Stimulated activated CD4-positive, alpha-beta T cell treated with anti-CD3 and anti-CD28 coated beads, Interleukin-4, amount 100 ng/mL, for 4 hours (primary cell): ENCODE data around the gene TCF21.
"Not testable (repeated sequence)": the region's sequence is repeated elsewhere in the genome, so short reads cannot be mapped to it uniquely, and the experiment has no call there.

Source experiments
- DNase-seq, 2 experiments: peaks; one replicate each; pipeline ENCODE4 v3.0.0-alpha.2; 2020

The TCF21 gene

DNA sequence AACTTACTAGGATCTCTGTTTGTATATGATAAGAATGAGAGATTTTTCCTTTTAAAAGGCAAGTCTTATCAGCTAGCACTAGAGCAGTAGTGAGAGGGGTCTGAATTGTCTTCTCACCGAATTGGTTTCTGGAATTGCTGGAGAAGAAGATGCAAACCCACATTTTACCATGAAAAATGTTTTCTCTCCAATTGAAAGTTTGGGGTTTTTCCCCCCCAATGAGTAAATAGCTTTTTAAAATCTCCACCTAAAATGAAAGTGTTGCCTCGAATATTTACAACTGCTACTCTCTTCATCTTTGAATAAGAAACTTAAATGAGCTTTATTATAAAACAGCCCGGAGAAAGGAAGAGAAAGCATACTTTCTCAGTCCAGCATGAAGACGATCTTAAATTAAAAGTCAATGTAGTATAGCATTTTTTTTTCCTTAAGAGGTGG, 1.8 kb downstream of the TCF21 start:
- DNase-seq, result no peak

DNA sequence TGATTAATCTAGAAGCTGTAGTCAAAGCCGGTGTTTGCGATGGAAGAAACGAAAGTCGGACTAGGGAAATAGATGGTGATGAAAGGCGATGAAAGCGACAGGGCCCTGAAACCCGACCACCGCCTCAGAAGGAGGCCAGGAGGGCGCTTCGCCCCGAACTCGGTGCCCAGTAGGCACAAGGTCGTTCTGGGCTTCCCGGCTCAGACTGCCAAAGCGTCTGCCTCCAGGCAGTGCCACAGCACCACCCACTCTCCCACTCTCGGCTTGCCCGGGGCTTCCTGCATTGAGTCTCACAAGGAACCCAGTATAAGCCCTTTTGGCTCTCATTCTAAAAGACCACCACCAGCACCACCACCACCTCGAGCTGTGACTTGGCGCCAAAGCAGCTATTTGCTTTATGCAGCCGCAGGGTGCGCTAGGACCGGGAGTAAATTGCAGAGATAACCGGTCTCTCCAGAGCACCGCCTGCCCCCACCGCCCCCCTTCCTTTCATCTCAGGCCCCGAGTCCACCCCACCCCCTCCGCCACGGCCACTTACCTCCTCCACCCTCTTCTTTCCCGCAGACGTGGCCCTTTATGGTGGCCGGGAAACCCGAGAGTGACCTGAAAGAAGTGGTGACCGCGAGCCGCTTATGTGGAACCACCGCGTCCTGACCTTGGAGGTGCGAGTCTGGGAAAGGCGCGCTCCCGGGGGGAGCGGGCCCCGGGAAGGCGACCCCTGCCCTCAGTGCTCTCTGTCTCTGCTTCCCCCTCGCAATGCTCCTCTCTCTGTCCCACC, 2.4 kb downstream of the TCF21 start:
- peak in 1 of 2 experiments; percentile 14 for DNase-seq

- DNase-seq, result no peak
Observed at GRCh38 chr6:133891927-133892812, 3.3 kb downstream of the TCF21 start.

DNA sequence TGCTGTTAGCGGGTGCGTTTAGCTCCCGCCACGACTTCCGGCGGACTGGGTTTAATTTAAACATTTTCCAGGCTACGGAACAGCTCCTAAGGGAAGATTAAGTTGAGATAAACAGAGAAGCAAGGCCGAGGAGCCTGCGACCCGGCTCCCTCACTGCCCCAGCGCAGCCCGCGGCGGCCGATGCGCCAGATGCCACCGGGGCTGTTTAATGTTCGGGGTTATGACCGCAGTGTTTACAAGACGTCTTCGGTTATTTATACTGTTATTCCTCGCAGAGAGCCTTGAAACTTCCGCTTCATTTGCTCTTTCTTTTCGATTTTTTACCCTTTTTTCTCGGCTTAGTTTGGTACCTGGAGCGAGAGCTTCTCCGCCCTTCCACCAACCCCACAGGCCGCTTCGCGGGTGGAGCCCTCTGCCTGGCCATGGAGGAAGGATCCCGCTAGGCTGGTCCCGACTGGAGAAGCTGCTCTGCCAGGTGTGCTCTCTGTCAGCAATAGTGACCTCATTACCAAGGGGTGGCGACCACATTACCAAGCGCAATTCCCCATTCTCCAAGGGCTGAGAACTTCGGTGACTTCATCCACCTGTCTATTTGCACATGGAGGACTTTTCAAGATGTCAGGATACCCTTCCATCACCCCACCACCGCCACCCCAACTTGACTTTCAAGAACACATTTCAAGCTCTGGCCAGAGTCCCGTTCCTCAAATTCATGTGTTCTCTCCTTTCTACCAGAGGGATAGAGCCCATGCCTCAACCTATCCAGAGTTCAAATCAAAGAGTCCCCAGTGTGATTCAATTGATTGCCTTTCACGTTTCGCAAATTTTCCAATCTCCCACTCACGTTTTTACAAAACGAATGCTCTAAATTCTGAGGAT, 4.1 kb downstream of the TCF21 start:
- no peak for DNase-seq

GRCh38 chr6:133893946-133894345, 5.0 kb downstream of the TCF21 start:
- no peak for DNase-seq

DNA sequence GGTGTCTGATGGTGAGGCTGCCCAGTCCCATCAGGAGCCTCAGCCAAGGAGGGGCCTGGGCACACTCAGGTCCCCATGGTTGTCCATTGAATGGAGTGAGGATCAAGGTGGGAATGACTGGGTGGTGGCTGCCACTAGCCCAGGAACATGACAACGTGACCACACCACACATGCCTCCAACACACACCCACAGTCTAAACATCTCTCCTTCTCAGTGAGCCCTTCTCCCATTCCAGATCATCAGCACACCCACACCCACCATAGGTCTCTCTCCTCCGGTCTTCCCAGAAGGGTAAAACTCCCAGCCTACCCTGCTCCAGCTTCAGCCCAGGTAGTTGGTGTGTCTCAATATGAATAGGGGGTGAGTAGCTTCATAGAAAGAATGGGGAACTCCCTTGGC, 5.5 kb downstream of the TCF21 start:
- no peak for DNase-seq

DNA sequence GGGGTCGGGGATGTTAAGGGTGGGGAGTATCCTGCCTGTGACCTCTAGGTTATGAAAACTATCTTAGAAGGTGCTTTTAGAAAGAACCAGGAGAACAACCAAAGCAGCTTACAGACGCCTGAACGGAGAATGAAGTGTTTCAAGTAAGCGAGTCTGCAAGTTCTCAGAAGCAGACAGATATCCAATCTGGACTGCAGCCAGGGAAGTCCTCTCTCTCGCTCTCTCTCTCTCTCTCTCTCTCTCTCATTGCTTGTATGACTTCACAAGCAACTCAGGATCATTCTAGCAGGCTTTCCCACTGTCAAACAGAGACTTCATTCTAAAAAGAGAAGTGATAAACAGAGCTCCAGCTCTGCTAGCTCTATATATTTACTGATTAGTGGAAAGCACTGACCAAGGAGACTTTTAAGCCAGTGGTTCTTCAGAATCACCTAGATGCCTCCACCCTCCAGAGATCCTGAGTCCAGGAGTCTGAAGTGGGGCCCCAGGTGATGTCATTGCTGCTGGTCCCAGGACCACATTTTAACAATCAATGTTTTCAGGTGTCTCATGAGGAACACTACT, 6.0 kb downstream of the TCF21 start:
- no peak for DNase-seq

- DNase-seq, result no peak
Observed at GRCh38 chr6:133895573-133896343, 6.8 kb downstream of the TCF21 start.

- no peak for DNase-seq
Observed at GRCh38 chr6:133896344-133896721, 7.4 kb downstream of the TCF21 start.

DNA sequence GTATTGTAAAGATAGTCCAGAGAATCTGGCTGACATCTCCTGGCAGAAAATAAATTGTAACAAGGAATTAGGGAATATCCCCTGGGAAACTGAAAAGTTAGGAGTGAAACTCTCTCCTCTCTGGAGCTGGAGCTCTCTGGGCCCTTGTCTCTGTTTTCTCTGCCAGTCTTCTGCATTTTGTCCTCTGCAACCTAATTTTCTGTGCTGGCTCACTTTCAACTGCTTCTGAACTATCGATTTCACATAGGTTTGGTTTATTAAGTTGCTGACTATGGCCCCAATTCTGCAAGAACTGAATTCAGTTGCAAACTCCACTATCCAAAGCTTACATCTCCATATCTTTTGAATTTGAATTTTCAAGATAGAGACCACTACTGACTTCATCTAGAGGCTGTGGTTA, 9.3 kb downstream of the TCF21 start:
- no peak for DNase-seq

- no peak for DNase-seq
Observed at GRCh38 chr6:133899556-133899955, 10.6 kb downstream of the TCF21 start.

DNA sequence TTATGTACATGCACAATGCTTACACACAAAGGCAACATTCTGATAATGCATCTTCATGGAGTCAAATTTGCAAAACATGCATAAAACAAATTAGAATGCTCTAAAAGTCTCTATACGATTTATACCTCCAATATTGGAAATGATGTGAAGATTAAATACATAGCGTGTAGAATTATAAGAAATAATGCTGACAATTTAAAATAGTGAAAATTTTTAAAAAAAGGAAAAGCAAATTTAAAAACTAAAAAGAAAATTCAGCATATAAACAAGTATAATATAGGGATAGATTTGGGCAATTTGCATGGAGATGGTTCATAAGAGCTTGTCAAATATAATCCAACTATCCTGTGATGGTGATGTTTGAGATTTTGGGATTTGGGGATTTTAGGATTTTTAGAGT, 14.9 kb downstream of the TCF21 start:
- no peak for DNase-seq

DNA sequence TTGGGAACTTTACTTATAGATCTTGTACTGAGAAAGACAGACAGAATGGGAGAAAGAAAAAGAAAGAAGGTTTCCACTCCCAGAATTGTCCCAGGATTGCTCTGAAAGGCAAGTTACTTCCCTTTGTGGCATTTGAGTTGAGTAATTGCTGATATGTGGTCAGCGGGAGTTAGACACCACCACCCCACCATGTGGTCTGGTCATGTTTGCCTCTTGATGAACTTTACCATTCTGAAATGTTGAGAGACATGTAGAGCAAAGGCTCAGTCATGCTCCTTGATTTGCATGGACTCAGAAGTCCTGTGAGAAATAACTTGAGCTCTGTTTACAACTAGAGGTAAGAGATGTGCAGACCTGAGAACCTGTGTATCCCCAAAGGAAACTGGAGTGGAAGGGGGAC, 17.1 kb downstream of the TCF21 start:
- DNase-seq, result no peak

GRCh38 chr6:133916650-133917151, 27.8 kb downstream of the TCF21 start:
- peak; percentile 59 to 76 for DNase-seq

DNA sequence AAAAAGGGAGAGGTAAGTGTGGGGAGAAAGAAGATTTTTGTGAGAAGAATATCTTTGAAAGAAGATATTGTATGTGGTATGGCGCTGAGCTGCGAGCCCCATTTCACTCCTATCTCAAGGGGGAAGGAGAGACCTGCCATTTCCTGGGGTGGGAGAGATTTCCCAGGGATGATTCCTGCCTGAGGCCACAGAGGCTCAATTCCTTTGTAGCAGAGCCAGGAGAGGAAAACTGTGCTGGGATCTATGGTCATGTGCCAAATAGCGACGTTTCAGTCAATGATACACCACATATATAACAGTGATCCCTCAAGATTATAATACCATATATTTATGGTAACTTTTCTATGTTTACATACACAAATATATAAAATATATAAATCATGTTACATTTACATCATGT, 28.9 kb downstream of the TCF21 start:
- no peak for DNase-seq

GRCh38 chr6:133918208-133918930, 29.5 kb downstream of the TCF21 start:
- DNase-seq, result no peak

GRCh38 chr6:133919362-133919761, 30.4 kb downstream of the TCF21 start:
- no peak for DNase-seq

DNA sequence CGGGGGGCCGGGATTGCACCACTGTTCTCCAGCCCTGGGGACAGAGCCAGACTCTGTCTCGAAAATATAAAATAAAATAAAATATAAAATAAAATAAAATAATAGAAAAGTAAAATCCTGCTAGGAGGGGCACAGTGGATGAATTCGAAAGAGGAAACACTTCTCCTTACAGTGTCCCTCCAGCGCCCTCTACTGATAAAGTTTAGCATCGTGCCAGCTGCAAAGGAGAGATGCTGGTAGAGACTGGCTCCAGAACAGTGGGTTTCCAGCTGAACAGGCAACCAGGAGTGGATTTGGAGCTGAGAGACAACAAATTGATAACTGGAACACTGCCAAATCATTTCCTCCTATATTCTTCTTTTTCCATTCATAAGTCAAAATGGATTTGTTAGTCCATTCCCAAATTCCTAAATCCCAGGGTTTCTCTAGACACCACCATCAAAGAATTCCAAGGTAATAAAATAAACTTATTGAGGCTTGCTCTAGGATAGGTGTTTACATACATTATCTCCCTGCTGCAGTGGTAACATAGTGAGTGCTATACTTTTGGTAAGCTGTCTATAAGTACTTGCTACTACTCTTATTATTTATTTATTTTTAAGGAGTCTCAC, 32.4 kb downstream of the TCF21 start:
- peak; percentile 50 to 55 for DNase-seq

DNA sequence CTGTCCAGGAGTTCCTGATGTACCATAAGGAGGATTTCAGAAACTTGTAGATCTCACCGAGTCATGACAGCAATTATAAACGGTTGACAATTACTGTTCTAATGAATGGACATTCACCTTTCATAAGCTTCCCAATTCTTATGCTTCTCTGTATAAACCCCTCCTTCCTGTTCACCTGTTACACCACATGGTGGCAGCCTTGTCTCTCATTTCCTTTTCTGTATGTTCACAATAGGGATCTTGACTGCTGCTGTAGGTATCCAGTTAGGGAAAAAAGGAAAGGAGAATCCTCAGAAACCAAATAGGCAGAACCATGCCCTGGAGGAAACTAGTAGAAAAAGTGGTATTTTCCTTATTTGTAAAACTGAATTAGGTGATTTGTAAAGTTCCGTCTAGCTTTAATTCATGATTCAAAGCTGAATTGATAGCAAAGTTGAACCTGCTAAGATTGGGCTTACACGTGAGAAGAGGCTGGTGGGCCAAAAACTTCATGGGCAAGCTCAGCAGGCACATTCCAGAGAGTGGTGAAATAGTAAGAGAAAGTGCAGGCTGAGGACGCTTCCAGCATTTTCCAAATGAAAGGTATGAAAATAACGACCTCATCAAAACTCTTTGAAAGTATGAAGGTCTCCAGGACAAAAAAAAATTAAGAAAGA, 35.2 kb downstream of the TCF21 start:
- peak; percentile 26 to 31 for DNase-seq

GRCh38 chr6:133931221-133931620, 42.3 kb downstream of the TCF21 start:
- not testable (repeated sequence) for DNase-seq
